Endothelial cell of umbilical vein (primary cell): ENCODE measurements around the gene PRMT9. TPM values are rescaled to one million over a fixed set of nuclear protein-coding genes. Genes with fewer than 3 reads are reported as not detected.

Experiments used
- BruUV-seq: library from RNA; stranded (reverse); fragments of 400-500 nt; replicated peaks from 2 replicates; lab custom pipeline; 2021; lab: Mats Ljungman, UMichigan
- CTCF ChIA-PET: fragments of 300-600, 350-600 bp; sonication (Branson Sonifier 250); formaldehyde crosslinking; loops from one replicate; lab custom pipeline; 2021; ENCODE audit warnings: antibody characterized with exemption, inconsistent platforms; lab: Charles Lee
- POLR2A ChIA-PET: fragments of 300-600, 350-600 bp; sonication (Branson Sonifier 250); formaldehyde crosslinking; loops from one replicate; lab custom pipeline; 2021; ENCODE audit warnings: antibody characterized with exemption, inconsistent platforms; lab: Charles Lee
- DNase-seq: peaks from one replicate; pipeline ENCODE4 v3.0.0-alpha.2; 2011; ENCODE audit warnings: low read depth, low spot score
- FAIRE-seq: peaks from 2 replicates; lab custom pipeline; 2011; peaks lifted over from hg19 to GRCh38; lab: Jason Lieb, UNC
- H2AFZ ChIP-seq: 2 replicates; pipeline ENCODE4 v1.6.0; 2012; ENCODE audit warnings: low read depth, low read length, control low read depth, inconsistent platforms
- H3K27ac ChIP-seq: 2 replicates; pipeline ENCODE4 v1.5.1; 2011; ENCODE audit warnings: low read depth, mild to moderate bottlenecking, control low read depth, low read length, moderate library complexity; ENCODE audit not compliant: insufficient read depth
- H3K27me3 ChIP-seq, 2 experiments: 2 replicates each; pipeline versions ENCODE4 v1.6.0 to v1.6.1; 2011; ENCODE audit warnings: low read length in 2 of 2, mixed read lengths in 1 of 2; ENCODE audit not compliant: control insufficient read depth in 2 of 2, insufficient read depth in 2 of 2
- H3K36me3 ChIP-seq, 2 experiments: 2 replicates in 1 of 2; 3 replicates in 1 of 2; pipeline ENCODE4 v1.5.1; 2011; ENCODE audit warnings: low read length in 2 of 2, mild to moderate bottlenecking in 1 of 2, moderate library complexity in 1 of 2; ENCODE audit not compliant: control insufficient read depth in 2 of 2, insufficient read depth in 2 of 2; ENCODE audit errors: extremely low read depth in 1 of 2
- H3K4me1 ChIP-seq: 3 replicates; pipeline ENCODE4 v1.5.1; 2011; ENCODE audit warnings: mild to moderate bottlenecking, low read length; ENCODE audit not compliant: control insufficient read depth, insufficient read depth; ENCODE audit errors: extremely low read depth
- H3K4me2 ChIP-seq: 2 replicates; pipeline ENCODE4 v1.6.1; 2011; ENCODE audit warnings: low read length, control low read depth, mixed read lengths; ENCODE audit not compliant: insufficient read depth
- H3K4me3 ChIP-seq, 3 experiments: fragments of 200-600 bp in 1 of 3; sonication (generic), shearing (Covaris generic) in 1 of 3; replicated peaks in 1 of 3; 2 replicates each; pipeline ENCODE4 v1.5.1; 2011 to 2016; ENCODE audit warnings: control low read depth in 3 of 3, low read length in 3 of 3, mild to moderate bottlenecking in 2 of 3, inconsistent platforms in 1 of 3, low read depth in 1 of 3, moderate library complexity in 1 of 3; ENCODE audit not compliant: insufficient read depth in 1 of 3
- H3K79me2 ChIP-seq: 2 replicates; pipeline ENCODE4 v1.6.0; 2012; ENCODE audit warnings: low read length, inconsistent platforms; ENCODE audit not compliant: control insufficient read depth, insufficient read depth
- H3K9ac ChIP-seq: replicated peaks from 2 replicates; pipeline ENCODE3; 2011; ENCODE audit warnings: low read length, control low read depth; ENCODE audit not compliant: insufficient read depth; ENCODE audit errors: extremely low read depth
- H3K9me1 ChIP-seq: replicated peaks from 3 replicates; pipeline ENCODE4 v1.6.0; 2011; ENCODE audit warnings: mild to moderate bottlenecking, low read length; ENCODE audit not compliant: control insufficient read depth, insufficient read depth; ENCODE audit errors: extremely low read depth
- H3K9me3 ChIP-seq: replicated peaks from 2 replicates; pipeline ENCODE4 v1.5.1; 2012; ENCODE audit warnings: low read length, inconsistent platforms; ENCODE audit not compliant: control insufficient read depth, insufficient read depth
- H4K20me1 ChIP-seq: replicated peaks from 2 replicates; pipeline ENCODE3; 2011; ENCODE audit warnings: mild to moderate bottlenecking, low read length; ENCODE audit not compliant: control insufficient read depth, insufficient read depth; ENCODE audit errors: extremely low read depth
- EZH2 ChIP-seq: IDR thresholded peaks from 2 replicates; pipeline ENCODE4 v1.6.1; 2012; ENCODE audit warnings: borderline replicate concordance, low read depth, mild to moderate bottlenecking, moderate library complexity, low read length, inconsistent platforms; ENCODE audit not compliant: severe bottlenecking
- FOS ChIP-seq: IDR thresholded peaks from 2 replicates; pipeline ENCODE4 v1.6.1; 2011; ENCODE audit warnings: mild to moderate bottlenecking, low read length, moderate library complexity, borderline replicate concordance; ENCODE audit not compliant: insufficient read depth
- GATA2 ChIP-seq: IDR thresholded peaks from 2 replicates; pipeline ENCODE4 v1.7.0; 2011; ENCODE audit warnings: low read depth, mild to moderate bottlenecking, moderate library complexity, mixed read lengths, low read length; ENCODE audit not compliant: insufficient read length, insufficient read depth
- JUN ChIP-seq: IDR thresholded peaks from 2 replicates; pipeline ENCODE4 v1.6.1; 2011; ENCODE audit warnings: borderline replicate concordance, low read depth; ENCODE audit not compliant: insufficient read length, insufficient read depth
- MYC ChIP-seq: IDR thresholded peaks from one replicate; pipeline ENCODE4 v1.6.1; 2011; ENCODE audit warnings: mild to moderate bottlenecking, low read depth, low read length
- POLR2A ChIP-seq: IDR thresholded peaks from 2 replicates; pipeline ENCODE4 v1.6.1; 2012; ENCODE audit warnings: low read depth, mild to moderate bottlenecking, control low read depth, low read length
- POLR2AphosphoS5 ChIP-seq: IDR thresholded peaks from 2 replicates; pipeline ENCODE4 v1.6.1; 2012; ENCODE audit warnings: low read depth, mild to moderate bottlenecking, control low read depth, low read length, moderate library complexity; ENCODE audit not compliant: insufficient read depth
- dilution Hi-C: fragments of 300-500 bp; cut with MboI; formaldehyde crosslinking; loops from one replicate; pipeline ENCODE4 v1.15.0; 2019; ENCODE audit warnings: low sequenced_read_pairs; ENCODE audit not compliant: extremely low pct_ligation_motif_present
- intact Hi-C: fragments of 100-400 bp; cut with micrococcal nuclease; formaldehyde crosslinking; loops from one replicate; pipeline ENCODE4 v1.10.0; 2022
- polyA plus RNA-seq, 4 experiments: library from polyadenylated mRNA; depleted of rRNA in 3 of 4; stranded (reverse) in 3 of 4; unstranded in 1 of 4; fragments of >200 nt; gene quantifications; 2 replicates each; pipeline versions ENCODE4 v1.2.1 to v1.2.3, GENCODE V29; 2011 to 2012; ENCODE audit warnings: missing spikeins in 1 of 4
- total RNA-seq: library from RNA; stranded (reverse); gene quantifications from 2 replicates; pipeline ENCODE4 v1.2.3, GENCODE V29; 2021
- TF ChIP-seq, protein P1 (sequence below): IDR thresholded peaks from 2 replicates; pipeline ENCODE4 v1.6.1; 2011; ENCODE audit not compliant: insufficient read depth, insufficient read length
- TF ChIP-seq, protein P2 (sequence below), 2 donors: IDR thresholded peaks; 1 replicate in 1 of 2; 2 replicates in 1 of 2; pipeline ENCODE4 v1.5.1; 2011; ENCODE audit warnings: low read length in 2 of 2, mild to moderate bottlenecking in 2 of 2, moderate library complexity in 2 of 2, control low read depth in 1 of 2, inconsistent platforms in 1 of 2, low read depth in 1 of 2; ENCODE audit not compliant: insufficient read depth in 1 of 2; ENCODE audit errors: extremely low read depth in 1 of 2

Gene PRMT9
- total and polyA plus RNA-seq, 2 donors (not counting 3 experiments of a cell fraction or from before 2014, with no cell fraction given): 3.2 to 9.0 TPM

DNA sequence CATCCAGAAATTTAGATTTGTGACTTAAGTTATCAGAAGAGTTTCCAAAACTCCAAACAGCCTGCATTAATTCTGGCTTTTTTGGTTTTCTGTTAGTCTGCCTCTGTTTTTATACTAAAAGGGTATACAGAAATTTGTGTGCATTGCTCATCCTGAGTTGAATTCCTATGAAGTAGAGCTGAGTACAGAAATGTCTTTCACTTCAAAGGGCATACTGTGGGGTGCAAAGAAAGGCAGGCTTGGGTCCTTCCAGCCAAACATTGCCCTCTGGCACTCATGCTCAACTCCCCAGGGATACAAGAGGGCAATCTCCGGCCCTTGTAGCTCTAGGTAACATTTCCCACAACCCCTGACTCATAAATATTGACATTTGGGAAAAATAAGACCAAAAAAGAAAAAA, 94.4 kb downstream of the PRMT9 start:
- no peaks in the 10 kb centered on the region for H3K79me2 ChIP-seq
- H3K27ac ChIP-seq: no peak overlapping the region
- H3K4me2 ChIP-seq: no peak overlapping the region
- ChIA-PET POLR2A (no interaction called here), CTCF (interaction anchor here (0.6 to 5.7 kb wide), 31 partner anchors 8 to 1041 kb away, joined by 3 to 233 read pairs (median 6); no protein-coding TSS in a partner anchor)
- no peak overlapping the region for H3K4me3 ChIP-seq
- H3K4me1 ChIP-seq: no peaks in the 10 kb centered on the region
- no peaks in the 10 kb centered on the region for H3K9me3 ChIP-seq
- DNase-seq (no peak), FAIRE-seq (no peak)
- no peak overlapping the region for H2AFZ ChIP-seq
- H3K9ac ChIP-seq: no peak overlapping the region
- intact Hi-C loops (loop anchor here (2.0 kb wide), 1 partner anchor 479 kb away; no protein-coding TSS in a partner anchor), dilution Hi-C loops (no loop called here)
- H4K20me1 ChIP-seq: no peaks in the 10 kb centered on the region
- no peaks in the 10 kb centered on the region for H3K36me3 ChIP-seq
- TF ChIP-seq MYC: no peak
- no peak for TF ChIP-seq FOS
- TF ChIP-seq, protein P1, sequence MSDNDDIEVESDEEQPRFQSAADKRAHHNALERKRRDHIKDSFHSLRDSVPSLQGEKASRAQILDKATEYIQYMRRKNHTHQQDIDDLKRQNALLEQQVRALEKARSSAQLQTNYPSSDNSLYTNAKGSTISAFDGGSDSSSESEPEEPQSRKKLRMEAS: no peak
- no peak for TF ChIP-seq POLR2A
- TF ChIP-seq, protein P2, sequence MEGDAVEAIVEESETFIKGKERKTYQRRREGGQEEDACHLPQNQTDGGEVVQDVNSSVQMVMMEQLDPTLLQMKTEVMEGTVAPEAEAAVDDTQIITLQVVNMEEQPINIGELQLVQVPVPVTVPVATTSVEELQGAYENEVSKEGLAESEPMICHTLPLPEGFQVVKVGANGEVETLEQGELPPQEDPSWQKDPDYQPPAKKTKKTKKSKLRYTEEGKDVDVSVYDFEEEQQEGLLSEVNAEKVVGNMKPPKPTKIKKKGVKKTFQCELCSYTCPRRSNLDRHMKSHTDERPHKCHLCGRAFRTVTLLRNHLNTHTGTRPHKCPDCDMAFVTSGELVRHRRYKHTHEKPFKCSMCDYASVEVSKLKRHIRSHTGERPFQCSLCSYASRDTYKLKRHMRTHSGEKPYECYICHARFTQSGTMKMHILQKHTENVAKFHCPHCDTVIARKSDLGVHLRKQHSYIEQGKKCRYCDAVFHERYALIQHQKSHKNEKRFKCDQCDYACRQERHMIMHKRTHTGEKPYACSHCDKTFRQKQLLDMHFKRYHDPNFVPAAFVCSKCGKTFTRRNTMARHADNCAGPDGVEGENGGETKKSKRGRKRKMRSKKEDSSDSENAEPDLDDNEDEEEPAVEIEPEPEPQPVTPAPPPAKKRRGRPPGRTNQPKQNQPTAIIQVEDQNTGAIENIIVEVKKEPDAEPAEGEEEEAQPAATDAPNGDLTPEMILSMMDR (IDR thresholded peaks at IDR 0.05; ENCODE audit: extremely low read depth in 1 of 2, insufficient read depth in 1 of 2, low read depth in 1 of 2, low read length in 2 of 2): no peak
- TF ChIP-seq GATA2: no peak
- TF ChIP-seq JUN: no peak
- TF ChIP-seq EZH2: no peak
- no peak for TF ChIP-seq POLR2AphosphoS5
- no peaks in the 10 kb centered on the region for H3K9me1 ChIP-seq
- BruUV-seq: no TSS peak
- H3K27me3 ChIP-seq: peaks cover 0 to 3% of the 10 kb centered on the region in 2 experiments

Other genes with a start within 250 kb of the PRMT9 start
- not detected in 2 replicates for gene EDNRA, start 203.1 kb downstream of the PRMT9 start, total RNA-seq
- gene EDNRA, start 203.1 kb downstream of the PRMT9 start, polyA plus RNA-seq: 0.01 TPM in 1 of 2 replicates, not detected in the other
- 27.1 and 29.2 TPM in 2 replicates for gene TMEM184C, start 66.8 kb downstream of the PRMT9 start, total RNA-seq
- gene TMEM184C, start 66.8 kb downstream of the PRMT9 start, polyA plus RNA-seq: 8.4 and 10.3 TPM in 2 replicates
- 36.7 and 39.1 TPM in 2 replicates for gene ARHGAP10, start 47.9 kb upstream of the PRMT9 start, total RNA-seq
- 20.0 and 20.4 TPM in 2 replicates for gene ARHGAP10, start 47.9 kb upstream of the PRMT9 start, polyA plus RNA-seq